GM19193 (cell line): ENCODE results near the gene DNMT3B.

ENCODE experiments used
- POLR2A ChIP-seq: IDR thresholded peaks from 4 replicates; pipeline ENCODE4 v1.6.1; 2011; ENCODE audit not compliant: insufficient read depth, insufficient read length; ENCODE audit errors: extremely low read depth

DNMT3B gene

GRCh38 chr20:32779500-32780211, 17.5 kb downstream of the DNMT3B start:
- TF ChIP-seq POLR2A: no peak

DNA sequence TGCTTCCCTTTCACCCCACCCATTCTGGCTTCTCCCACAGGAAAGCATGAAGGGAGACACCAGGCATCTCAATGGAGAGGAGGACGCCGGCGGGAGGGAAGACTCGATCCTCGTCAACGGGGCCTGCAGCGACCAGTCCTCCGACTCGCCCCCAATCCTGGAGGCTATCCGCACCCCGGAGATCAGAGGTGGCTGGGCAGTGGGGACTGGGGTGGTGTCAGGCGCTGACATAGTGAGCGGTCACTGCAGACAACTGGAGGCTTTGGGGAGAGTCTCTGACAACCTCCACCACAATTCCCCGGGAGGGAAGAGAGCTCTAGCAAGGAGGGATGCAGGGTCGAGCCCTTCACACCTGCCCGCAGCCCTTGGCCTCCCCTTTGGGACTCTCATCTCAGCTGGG, 18.1 kb downstream of the DNMT3B start:
- TF ChIP-seq POLR2A: no peak

GRCh38 chr20:32780749-32781655, 18.8 kb downstream of the DNMT3B start:
- TF ChIP-seq POLR2A: no peak

- TF ChIP-seq POLR2A: no peak
Measured at GRCh38 chr20:32784369-32785080, 22.3 kb downstream of the DNMT3B start.

DNA sequence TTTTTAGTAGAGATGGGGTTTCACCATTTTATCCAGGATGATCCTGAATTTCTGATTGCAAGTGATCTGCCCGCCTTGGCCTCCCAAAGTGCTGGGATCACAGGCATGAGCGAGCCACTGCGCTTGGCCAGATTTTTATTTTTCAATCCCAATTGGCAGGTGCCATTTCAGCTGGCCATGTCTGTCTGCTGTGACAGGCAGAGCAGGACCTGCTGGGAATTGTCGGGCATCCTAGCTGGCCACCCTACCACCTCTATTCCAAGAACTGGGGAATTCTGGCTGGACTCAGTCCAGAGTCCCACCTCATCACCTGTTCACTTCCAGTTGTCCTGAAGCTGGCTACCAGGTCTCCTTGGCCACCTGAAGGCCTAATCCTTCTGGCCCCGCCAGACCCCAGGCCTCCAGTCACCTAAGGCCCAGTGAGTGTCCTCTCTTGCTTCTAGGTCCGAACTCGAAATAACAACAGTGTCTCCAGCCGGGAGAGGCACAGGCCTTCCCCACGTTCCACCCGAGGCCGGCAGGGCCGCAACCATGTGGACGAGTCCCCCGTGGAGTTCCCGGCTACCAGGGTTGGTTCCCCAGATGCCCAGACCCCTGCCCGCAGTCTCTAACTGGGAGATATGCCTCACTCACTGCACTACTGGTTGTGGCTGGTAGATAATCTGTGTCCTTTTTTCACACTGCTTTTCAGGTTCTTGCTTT, 24.0 kb downstream of the DNMT3B start:
- TF ChIP-seq POLR2A: no peak

DNA sequence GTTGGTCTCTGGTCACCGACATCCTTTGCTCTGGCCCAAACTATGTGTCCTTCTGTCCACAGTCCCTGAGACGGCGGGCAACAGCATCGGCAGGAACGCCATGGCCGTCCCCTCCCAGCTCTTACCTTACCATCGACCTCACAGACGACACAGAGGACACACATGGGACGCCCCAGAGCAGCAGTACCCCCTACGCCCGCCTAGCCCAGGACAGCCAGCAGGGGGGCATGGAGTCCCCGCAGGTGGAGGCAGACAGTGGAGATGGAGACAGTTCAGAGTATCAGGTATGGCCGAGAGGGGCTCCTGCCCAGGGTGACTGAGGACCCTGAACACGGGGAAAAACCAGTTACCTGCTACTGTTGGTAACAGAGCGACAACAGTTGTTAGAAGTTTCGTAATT, 25.0 kb downstream of the DNMT3B start:
- no peak for TF ChIP-seq POLR2A

DNA sequence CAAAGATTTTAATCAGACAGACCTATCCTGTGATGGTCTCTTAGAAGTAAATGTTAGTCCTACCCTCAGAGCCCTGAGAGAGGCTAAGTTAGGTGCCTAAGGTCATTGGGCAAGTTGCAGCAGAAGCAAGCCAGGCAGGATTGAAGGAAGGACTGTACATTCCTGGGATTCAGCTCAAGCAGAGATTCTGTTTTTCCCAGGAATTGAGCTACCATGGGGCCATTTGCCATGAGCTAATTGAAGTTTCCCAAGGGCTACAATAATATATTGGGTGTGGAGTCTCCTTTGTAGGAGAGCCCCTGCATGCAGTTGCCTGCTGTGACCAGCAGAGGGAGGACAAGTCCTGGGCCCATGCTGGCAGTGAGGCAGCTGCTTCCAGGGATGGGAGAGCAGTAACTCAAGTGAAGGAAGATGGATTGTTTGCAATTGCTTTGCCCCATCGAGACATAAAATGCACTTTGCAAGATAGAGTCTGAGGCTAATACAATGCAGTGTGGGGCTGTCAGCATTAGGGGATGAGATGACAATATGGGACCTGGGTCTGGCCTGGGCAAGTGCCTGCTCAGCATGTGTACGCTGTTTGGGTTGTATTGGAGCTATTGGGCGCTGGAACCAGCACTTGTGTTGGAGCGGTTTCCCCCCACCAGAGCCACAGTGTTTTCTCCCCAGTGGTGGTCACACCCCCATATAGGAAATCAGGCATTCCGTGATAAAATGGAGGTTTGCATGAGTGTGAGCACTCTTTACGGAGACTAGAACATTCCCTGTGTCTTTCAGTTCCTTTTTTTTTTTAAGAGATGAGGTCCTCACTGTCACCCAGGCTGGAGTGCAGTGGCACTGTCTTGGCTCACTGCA, 27.9 kb downstream of the DNMT3B start:
- no peak for TF ChIP-seq POLR2A

DNA sequence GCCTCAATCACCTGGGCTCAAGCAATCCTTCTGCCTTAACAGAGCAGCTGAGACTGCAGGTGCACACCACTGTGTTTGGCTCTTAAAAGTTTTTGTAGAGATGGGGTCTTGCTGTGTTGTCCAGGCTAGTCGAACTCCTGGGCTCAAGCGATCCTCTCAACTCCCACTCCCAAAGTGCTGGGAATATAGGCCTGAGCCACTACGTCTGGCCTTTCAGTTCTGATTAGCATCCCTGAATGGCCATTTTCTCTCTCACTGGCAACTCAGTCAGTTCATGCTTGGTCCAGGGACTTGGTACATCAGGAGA, 28.5 kb downstream of the DNMT3B start:
- TF ChIP-seq POLR2A: no peak

DNA sequence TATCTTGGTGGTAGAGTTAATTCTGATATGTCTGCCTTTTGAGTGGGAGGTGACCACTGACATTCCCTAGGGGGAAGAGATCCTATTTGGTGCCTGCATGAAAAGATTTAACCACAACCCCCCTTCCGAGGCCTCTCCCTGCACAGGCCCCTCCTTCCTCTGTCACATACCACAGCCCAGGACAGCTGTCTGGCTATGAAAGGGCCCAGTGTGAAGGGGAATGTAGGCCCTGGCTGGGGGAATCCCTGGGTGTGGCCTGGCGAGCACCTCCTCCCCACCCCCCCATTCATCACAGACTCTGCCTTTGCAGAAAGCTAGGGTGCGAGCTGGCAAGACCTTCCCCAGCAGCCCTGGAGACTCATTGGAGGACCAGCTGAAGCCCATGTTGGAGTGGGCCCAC, 30.1 kb downstream of the DNMT3B start:
- no peak for TF ChIP-seq POLR2A

- no peak for TF ChIP-seq POLR2A
Measured at GRCh38 chr20:32792731-32793458, 30.7 kb downstream of the DNMT3B start.

DNA sequence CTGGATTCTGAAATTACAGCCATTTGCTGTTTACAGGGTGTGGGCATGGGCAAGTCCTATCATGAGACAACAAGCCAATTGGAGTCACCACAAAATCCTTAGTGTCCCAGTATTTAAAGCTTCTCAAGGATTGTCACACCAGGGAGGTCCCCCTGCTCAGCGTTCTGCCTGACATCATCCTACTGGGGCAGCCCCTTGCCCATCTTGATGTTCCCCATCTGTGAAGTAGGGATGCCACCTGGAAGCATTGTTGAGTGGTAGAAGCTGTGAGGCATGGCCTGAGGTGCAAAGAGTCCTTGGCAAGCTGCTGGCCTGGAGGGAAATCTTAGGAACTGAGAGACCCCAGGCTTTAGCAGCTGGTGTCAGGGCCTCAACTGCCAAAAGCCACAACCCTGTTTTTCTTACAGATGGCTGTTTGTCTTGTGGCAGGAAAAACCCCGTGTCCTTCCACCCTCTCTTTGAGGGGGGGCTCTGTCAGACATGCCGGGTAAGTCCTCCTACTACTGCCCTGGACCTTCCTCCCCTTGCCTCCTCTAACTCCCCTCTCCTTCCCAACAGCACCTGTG, 34.3 kb downstream of the DNMT3B start:
- no peak for TF ChIP-seq POLR2A

GRCh38 chr20:32796981-32797451, 34.8 kb downstream of the DNMT3B start:
- no peak for TF ChIP-seq POLR2A

DNA sequence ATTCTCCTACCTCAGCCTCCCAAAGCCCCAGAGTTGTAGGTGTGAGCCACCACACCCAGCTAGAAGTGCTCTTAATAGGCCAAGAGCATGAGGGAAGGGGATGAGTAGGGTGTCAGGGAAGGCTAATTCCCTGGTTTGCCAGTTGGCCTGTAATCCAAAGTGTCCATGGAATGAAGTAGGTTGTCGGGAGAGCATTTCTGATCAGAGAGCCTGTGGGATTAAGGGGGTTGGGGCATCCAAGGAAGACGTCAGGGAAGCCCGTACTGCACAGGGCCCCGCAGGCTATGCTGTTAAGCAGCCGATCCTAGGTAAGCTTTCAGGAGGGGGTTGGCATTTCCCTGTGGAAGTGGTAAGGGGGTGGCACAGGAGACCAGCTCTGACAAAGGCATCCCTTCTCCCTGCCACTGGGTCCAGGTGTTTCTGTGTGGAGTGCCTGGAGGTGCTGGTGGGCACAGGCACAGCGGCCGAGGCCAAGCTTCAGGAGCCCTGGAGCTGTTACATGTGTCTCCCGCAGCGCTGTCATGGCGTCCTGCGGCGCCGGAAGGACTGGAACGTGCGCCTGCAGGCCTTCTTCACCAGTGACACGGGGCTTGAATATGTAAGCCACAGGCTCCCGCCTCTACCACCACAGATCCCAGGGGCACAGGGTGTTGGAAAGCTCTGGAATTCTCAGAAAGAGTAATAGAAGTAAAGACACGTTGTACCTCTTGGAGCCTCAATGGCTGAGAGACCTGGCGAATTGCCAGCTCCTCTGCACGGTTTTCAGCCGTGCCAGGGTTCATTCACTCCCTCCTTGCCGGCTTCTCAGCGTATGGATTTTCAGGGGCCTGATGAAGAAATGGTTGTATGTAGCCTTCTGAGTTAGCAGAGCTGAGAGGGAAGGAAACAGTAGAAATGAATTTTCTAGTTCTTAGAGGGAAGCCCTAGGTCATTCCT, 36.1 kb downstream of the DNMT3B start:
- no peak for TF ChIP-seq POLR2A

GRCh38 chr20:32803092-32803491, 40.9 kb downstream of the DNMT3B start:
- no peak for TF ChIP-seq POLR2A
